MV-4-11 (cell line): Measurements from ENCODE around the gene POU2F1.

Experiments used
- DNase-seq: peaks from one replicate; lab custom pipeline; 2025; lab: John Stamatoyannopoulos, UW

POU2F1 gene

DNA sequence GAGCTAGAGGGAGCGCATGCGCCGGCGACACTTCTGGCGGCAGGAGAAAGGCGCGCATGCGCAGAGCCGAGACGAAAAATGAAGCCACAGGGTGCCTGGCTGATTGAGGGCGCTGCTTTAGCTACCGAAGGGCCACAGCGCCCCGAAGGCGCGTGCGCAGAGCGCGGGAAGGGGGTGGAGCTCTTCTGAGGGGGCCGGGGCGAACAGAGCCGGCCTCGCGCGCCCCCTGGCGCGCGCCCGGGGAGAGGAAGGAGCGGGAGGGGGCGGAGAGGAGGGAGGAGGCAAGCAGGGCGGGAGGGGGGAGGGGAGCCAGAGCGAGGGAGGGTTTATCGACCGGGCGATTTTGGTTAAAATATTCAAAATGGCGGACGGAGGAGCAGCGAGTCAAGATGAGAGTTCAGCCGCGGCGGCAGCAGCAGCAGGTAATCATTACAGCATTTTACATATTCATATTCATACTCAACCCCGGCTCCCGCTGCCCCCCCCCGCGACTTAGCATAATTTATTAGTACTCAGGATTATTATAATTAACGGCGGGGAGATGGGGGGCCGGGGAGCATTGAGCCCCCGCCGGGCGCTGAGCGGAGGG, at the start of gene POU2F1:
TSS of gene POU2F1 (plus strand) at position 350 of the 589 bp plus-strand sequence. CDS start at position 362, 12 bp downstream.
- peak; percentile 97 for DNase-seq

- DNase-seq, result no peak
Observed at GRCh38 chr1:167171286-167171929, 49.3 kb upstream of the POU2F1 start.

DNA sequence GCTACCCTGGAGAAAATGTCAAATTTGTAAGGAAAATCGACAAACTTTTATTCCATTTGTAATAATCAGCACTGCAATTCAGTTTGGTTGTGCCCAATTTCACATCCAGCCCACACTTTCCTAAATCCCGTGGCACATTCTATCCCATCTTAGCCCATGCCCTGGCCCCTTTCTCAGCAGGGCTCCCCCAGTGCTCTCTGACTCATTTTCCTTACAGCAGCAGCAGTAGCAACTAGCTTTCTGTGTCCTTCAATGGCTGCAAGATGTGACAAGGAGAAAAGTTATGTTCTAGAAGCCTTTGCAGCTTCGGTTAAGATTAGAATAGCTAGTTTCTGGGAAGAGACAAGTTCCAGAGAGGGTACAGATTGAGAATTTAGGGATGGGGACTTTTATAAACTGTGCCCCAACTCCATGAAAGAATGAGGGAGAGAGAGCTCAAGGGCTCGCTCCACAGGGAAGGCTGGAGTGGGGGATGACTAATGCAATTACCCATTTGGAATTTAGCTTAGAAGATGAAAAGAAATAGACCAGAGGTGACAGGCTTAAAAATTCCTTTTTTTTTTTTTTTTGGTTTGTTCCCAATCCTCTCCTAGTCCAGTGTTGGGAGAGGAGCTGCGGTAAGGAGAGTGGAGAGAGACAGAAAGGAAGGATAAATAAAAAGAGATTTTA, 47.0 kb upstream of the POU2F1 start:
- DNase-seq, result no peak

DNA sequence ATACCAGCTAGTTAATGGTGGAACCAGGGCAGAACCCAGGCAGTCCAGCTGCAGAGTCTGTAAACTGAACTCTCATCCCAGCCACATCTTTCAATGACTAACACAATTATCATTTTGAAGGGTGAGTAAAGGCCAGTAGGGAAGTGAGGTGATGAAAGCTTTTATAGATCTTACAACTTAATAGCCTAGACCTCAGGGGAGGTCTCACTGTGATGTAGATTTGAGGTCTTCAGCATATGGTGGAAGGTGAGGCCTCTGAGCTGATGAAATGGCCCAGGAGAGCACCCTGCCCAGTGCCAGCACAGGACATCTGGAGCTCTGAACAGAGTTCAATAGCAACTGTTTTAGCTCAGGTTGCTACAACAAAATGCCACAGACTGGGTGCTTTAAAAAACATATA, 44.8 kb upstream of the POU2F1 start:
- no peak for DNase-seq

- DNase-seq, result no peak
Observed at GRCh38 chr1:167178831-167179230, 41.9 kb upstream of the POU2F1 start.

- no peak for DNase-seq
Observed at GRCh38 chr1:167182571-167183320, 37.9 kb upstream of the POU2F1 start.

- DNase-seq, result no peak
Observed at GRCh38 chr1:167184081-167184480, 36.6 kb upstream of the POU2F1 start.

DNA sequence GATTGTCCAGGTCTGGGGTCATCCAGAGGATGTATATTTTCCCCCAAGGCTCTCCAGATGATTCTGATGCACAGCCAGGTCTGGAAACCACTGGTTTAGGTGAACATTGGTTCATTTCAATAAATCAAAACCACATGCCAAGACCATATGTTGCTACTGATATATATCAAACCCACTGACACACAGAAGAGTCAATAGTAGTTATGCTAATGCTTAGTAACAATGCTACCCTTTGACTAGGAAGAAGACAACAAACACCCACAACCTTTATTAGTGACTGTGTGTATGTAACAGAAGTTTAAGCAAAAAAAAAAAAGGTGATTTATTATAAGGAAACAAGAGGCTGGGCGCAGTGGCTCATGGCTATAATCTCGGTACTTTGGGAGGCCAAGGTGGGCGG, 35.6 kb upstream of the POU2F1 start:
- DNase-seq, result no peak

DNA sequence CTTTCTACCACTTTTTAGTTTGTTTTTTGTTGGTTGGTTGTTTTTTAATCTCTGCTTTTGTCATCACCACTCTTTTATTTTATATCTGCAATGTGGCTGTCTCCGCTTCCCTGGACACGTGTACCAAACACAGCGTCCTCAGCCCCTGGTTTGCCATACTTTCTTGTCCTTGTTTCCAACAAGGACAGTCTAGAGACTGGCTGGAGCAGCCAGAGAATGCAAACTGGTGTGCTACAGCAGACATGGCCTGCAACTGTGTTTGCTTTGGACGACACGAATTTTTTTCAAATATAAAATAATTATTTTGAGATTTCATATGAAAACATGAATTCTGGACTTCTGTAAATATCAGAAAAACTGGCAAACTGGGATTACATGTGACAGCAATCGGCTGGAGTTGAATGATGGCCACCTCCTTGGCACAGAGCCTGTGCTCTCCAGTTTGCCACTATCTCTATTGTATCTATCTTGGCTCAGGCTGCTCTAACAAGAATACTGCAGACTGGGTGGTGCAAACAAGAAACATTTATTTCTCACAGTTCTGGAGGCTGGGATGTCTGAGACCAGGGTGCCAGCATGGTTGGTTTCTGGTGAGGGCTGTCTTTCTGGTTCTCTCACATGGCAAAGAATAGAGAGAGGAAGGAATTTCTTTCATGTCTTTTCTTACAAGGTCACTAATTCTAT, 34.6 kb upstream of the POU2F1 start:
- no peak for DNase-seq

- no peak for DNase-seq
Observed at GRCh38 chr1:167186771-167187170, 33.9 kb upstream of the POU2F1 start.

DNA sequence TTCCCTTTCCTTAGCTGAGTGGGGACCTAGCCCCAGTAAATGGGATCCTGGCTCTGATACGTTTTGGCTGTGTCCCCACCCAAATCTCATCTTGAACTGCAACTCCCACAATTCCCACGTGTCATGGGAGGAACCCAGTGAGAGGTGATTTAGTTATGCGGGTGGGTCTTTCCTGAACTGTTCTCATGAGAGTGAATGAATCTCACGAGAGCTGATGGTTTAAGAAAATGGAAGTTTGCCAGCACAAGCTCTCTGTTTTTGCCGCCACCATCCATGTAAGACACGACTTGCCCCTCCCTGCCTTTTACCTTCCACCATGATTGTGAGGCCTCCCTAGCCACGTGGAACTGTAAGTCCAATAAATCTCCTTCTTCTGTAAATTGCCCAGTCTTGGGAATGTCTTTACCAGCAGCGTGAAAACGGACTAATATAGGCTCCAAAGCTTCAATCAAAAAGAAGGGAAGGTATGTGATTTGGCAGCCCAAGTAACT, 29.9 kb upstream of the POU2F1 start:
- DNase-seq, result no peak

- no peak for DNase-seq
Observed at GRCh38 chr1:167191958-167192357, 28.7 kb upstream of the POU2F1 start.

DNA sequence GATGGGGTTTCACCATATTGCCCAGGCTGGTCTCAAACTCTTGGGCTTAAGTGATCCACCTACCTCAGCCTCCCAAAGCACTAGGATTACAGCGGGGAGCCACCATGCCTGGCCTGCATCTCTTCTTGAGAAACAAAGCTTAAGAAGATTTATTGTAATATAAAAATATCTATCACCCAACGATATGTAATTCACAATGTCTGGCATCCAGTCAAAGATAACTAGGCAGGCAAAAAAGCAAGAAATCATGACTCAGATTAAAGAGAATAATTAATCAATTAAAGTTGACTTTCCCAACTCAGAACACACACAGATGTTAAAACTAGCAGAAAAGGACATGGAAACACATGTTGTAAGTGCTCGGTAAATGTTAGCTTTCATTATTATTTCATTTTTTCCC, 26.5 kb upstream of the POU2F1 start:
- no peak for DNase-seq

GRCh38 chr1:167196166-167196565, 24.5 kb upstream of the POU2F1 start:
- DNase-seq, result no peak

- no peak for DNase-seq
Observed at GRCh38 chr1:167197236-167197635, 23.4 kb upstream of the POU2F1 start.

DNA sequence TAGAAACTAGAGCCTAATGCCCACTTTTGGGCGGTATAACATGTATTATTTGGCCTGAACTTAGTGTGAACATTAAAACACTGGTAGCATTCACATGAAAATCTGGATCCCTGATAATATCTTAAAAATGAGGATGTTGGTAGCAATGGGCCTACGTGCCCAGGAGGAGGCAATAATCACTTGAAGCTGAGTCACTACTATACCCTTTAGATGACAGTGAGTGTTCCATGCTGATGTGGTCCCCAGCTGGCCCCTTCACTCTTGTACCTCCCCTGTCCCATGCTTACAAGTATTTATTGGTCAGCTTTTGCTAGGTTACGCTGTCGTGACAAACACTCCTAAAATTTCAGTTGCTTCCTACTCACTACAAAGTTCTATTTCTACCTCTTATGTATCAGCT, 23.0 kb upstream of the POU2F1 start:
- DNase-seq, result no peak

- no peak for DNase-seq
Observed at GRCh38 chr1:167198518-167199133, 22.1 kb upstream of the POU2F1 start.

DNA sequence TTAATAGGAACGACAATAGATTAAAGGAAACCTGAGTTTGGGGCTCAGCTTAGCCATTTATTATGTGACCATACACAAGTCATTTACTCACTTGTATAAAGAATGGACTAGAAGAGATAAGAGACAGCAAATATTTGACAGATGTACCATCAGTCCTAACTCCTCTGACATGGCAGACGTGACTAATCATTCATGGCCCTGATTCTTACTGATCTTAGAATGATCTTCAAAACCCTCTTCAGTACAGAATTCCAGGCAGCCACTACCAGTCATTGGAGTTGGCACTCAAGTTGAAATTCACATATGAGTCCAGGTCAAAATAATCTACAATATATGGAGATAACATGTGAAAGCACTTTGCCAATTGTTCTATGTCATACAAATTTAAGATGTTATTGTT, 21.0 kb upstream of the POU2F1 start:
- DNase-seq, result no peak

DNA sequence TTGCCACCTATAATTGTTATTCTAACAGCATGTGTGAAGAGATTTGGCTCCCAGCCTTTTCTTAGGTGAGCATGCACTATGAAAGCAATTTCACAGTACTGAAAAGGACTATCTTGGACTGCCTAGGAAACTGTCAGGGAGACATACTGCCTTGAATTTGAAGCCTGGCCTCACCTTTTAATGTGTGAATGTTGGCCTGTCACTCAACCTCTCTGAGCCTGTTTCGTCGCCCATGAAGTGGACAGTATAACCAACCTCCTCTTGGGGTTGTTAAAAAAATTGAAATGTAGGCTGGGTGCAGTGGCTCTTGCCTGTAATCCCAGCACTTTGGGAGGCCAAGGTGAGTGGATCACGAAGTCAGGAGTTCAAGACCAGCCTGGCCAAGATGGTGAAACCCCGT, 20.4 kb upstream of the POU2F1 start:
- no peak for DNase-seq

DNA sequence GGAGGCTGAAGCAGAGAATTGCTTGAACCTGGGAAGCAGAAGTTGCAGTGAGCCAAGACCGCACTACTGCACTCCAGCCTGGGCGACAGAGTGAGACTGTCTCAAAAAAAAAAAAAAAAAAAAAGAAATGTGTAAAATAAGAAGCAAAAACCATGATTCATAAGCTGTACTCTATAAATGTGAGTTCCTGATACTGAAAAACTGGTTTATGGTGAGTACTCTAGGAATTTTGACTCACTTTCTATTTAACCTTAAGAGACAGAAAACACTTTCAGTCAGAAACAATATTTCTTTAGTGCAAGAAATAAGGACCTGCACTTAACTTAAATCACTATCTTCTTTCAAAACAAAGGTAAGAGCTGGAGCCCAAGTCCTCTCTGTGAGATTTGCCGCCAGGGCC, 19.9 kb upstream of the POU2F1 start:
- no peak for DNase-seq

- no peak for DNase-seq
Observed at GRCh38 chr1:167202049-167202448, 18.6 kb upstream of the POU2F1 start.
